OCI-LY3 (cell line): ENCODE results near the gene FBXO33.

Source experiments
- CTCF ChIP-seq: fragments of 200-600, 300-600 bp; sonication (generic); IDR thresholded peaks from 2 replicates; pipeline ENCODE4 v1.5.1; 2014; ENCODE audit warnings: antibody characterized with exemption, low read length, low read depth
- EZH2phosphoT487 ChIP-seq: fragments of 200-600 bp; shearing (Covaris generic); IDR thresholded peaks from 2 replicates; pipeline ENCODE4 v1.6.1; 2018; ENCODE audit warnings: antibody characterized with exemption, mixed run types, low read depth

GRCh38 chr14:39472078-39472477 is 39.8 kb upstream of the FBXO33 start:
- TF ChIP-seq CTCF = no peak
- TF ChIP-seq EZH2phosphoT487 = no peak
